ENCODE data around the gene ANGPTL8. TPM values are rescaled to one million over a fixed set of nuclear protein-coding genes. Genes with fewer than 3 reads are reported as not detected.

Gene ANGPTL8
- total RNA-seq, 1 donor, result not detected

DNA sequence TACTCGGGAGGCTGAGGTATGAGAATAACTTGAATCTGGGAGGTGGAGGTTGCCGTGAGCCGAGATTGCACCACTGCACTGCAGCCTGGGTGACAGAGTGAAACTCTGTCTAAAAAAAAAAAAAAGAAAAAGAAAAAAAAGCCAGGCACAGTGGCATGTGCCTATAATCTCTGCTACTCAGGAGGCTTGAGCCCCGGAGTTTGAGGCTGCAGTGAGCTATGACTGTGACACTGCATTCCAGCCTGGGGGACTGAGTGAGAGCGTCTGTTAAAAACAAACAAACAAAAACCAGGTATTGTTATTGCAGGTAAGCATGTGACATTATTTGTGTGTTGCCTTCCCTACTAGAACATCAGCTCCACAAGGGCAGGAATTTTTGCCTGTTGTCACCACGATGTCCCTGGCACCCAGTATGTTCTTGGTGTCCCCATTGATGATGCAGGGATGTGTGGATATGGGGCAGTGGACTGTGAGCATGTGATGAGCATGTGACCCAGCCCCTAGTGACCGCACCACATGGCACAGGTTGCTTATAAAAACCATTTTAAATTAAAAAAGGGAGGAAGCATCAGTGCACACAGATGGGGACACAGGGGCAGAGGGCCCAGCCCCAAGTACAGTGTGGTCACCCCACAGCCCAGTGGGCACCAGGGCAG, 40.5 kb upstream of the ANGPTL8 start:
- DNase-seq (ENCODE audit: low read depth), result no peak
- no peak overlapping the region for H3K4me3 ChIP-seq (ENCODE audit: low read depth, low read length)
- TF ChIP-seq, protein P1, sequence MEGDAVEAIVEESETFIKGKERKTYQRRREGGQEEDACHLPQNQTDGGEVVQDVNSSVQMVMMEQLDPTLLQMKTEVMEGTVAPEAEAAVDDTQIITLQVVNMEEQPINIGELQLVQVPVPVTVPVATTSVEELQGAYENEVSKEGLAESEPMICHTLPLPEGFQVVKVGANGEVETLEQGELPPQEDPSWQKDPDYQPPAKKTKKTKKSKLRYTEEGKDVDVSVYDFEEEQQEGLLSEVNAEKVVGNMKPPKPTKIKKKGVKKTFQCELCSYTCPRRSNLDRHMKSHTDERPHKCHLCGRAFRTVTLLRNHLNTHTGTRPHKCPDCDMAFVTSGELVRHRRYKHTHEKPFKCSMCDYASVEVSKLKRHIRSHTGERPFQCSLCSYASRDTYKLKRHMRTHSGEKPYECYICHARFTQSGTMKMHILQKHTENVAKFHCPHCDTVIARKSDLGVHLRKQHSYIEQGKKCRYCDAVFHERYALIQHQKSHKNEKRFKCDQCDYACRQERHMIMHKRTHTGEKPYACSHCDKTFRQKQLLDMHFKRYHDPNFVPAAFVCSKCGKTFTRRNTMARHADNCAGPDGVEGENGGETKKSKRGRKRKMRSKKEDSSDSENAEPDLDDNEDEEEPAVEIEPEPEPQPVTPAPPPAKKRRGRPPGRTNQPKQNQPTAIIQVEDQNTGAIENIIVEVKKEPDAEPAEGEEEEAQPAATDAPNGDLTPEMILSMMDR (IDR thresholded peaks at IDR 0.05; ENCODE audit: insufficient read depth, low read length), result no peak

GRCh38 chr19:11199517-11199916, 39.9 kb upstream of the ANGPTL8 start:
- H3K4me3 ChIP-seq (ENCODE audit: low read depth, low read length), result no peak overlapping the region
- no peak for DNase-seq (ENCODE audit: low read depth)
- TF ChIP-seq, protein P1 (IDR thresholded peaks at IDR 0.05; ENCODE audit: insufficient read depth, low read length), result no peak

DNA sequence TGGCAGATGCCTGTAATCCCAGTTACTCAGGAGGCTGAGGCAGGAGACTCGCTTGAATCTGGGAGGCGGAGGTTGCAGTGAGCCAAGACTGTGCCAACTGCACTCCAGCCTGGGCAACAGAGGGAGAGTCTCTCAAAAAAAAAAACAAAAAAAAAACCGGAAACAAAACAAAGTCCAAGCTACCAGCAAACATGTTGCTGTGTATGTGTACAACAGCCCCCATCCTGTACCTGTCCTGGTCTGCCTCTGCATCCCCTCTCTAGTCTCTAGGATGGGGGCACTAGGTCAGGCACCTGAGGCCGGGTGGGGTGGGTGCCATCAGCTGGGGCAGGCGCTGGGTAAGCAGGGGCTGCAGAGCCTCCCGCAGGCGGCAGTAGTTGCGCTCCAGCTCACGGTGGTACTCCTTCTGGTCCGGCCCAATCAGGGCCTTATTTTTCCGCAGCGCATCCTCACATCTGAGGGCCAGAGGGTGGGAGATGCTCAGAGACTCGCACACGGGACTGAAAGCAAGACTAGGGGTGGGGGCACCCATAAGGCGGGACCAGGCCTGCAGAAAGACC, 39.3 kb upstream of the ANGPTL8 start:
- TF ChIP-seq, protein P1 (IDR thresholded peaks at IDR 0.05; ENCODE audit: insufficient read depth, low read length), result no peak
- H3K4me3 ChIP-seq (ENCODE audit: low read depth, low read length), result no peak overlapping the region
- no peak for DNase-seq (ENCODE audit: low read depth)

GRCh38 chr19:11200931-11201330, 38.5 kb upstream of the ANGPTL8 start:
- TF ChIP-seq, protein P1 (IDR thresholded peaks at IDR 0.05; ENCODE audit: insufficient read depth, low read length), result no peak
- no peak overlapping the region for H3K4me3 ChIP-seq (ENCODE audit: low read depth, low read length)
- no peak for DNase-seq (ENCODE audit: low read depth)

- TF ChIP-seq, protein P1 (IDR thresholded peaks at IDR 0.05; ENCODE audit: insufficient read depth, low read length), result no peak
- no peak for DNase-seq (ENCODE audit: low read depth)
- no peak overlapping the region for H3K4me3 ChIP-seq (ENCODE audit: low read depth, low read length)
These were observed 37.6 kb upstream of the ANGPTL8 start for GRCh38 chr19:11201791-11202190.

DNA sequence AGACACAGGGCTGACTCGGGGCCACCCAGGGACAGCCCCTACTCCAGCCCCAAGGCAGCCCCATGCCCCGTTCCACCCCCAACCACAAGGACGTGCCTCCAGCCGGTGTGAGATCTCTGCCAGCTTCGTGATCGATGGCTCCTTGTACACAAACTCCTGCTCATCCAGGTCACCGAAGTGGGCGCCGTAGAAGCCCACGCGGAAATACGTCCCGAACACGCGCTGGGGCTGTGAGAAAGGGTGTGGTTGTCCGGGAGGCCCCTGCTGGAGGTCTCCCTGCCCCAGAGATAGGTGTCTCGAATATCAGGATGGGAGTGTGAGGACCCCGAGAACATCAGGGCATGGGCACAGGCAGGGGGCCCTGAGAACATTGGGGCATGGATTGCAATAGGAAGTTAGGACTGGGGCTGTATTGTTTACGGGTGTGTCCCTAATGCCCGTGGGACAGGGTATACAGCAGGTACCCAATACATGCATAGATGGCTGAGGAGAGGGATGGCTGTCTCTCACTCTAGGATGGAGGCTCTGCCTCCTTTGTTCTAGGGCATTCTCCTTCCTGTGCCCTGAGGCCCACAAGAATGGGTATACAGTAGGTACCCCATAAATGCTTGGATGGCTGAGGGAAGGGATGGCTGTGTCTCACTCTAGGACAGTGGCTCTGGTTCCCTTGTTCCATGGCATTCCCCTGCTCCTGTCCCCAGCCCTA, 36.8 kb upstream of the ANGPTL8 start:
- H3K4me3 ChIP-seq (ENCODE audit: low read depth, low read length), result no peak overlapping the region
- TF ChIP-seq, protein P1 (IDR thresholded peaks at IDR 0.05; ENCODE audit: insufficient read depth, low read length), result no peak
- DNase-seq (ENCODE audit: low read depth), result no peak
